Lung (tissue), 5 donors: ENCODE measurements around the gene ADAMTS12. TPM values are rescaled to one million over a fixed set of nuclear protein-coding genes. Genes with fewer than 3 reads are reported as not detected.

Experiments
- polyA plus RNA-seq, 2 donors: library from polyadenylated mRNA; stranded (reverse); fragments of 200-250 nt; gene quantifications; one replicate each; pipeline ENCODE4 v1.2.1, GENCODE V29; 2013
- small RNA-seq: library from RNA; depleted of rRNA; stranded (forward); fragments of <200 nt; gene quantifications from one replicate; pipeline ENCODE3, GENCODE V24; 2014; ENCODE audit warnings: low replicate concordance
- total RNA-seq, 2 donors: library from RNA; depleted of rRNA in 1 of 2; stranded (reverse); fragments of >200 nt in 1 of 2; gene quantifications; one replicate each; pipeline ENCODE4 v1.2.1, GENCODE V29; 2014 to 2021
- donor health status: Bipolar disorder and iron deficiency.
- donor health status: healthy.
- donor health status: DM: yes; HTN: yes; CAD: no.

ADAMTS12 gene
- total and polyA plus RNA-seq, 4 donors: 1.3 to 55.1 (median 4.3) TPM

Small RNA genes lying within 50 kb of the gene (small RNA-seq; reads per million reads assigned to genes)
- not detected for gene RNU6-923P

Other genes starting within 250 kb of the ADAMTS12 start
- under 1 TPM in 1 of 2 donors, not detected in 1; 0.26 TPM for gene RXFP3, start 44.4 kb upstream of the ADAMTS12 start, total RNA-seq
- gene RXFP3, start 44.4 kb upstream of the ADAMTS12 start, polyA plus RNA-seq: not detected
- under 1 TPM in 1 of 2 donors, not detected in 1; 0.40 TPM for gene SLC45A2, start 92.7 kb upstream of the ADAMTS12 start, total RNA-seq
- under 1 TPM in 1 of 2 donors, not detected in 1; 0.03 TPM for gene SLC45A2, start 92.7 kb upstream of the ADAMTS12 start, polyA plus RNA-seq
- gene AMACR, start 116.1 kb upstream of the ADAMTS12 start, total RNA-seq: 10 to 100 TPM in 1 of 2 donors, 1 to 10 TPM in 1; 9.0 to 16.1 TPM
- 1 to 10 TPM; 5.9 to 7.4 TPM for gene AMACR, start 116.1 kb upstream of the ADAMTS12 start, polyA plus RNA-seq
- 10 to 100 TPM in 1 of 2 donors, 1 to 10 TPM in 1; 2.7 to 20.3 TPM for gene C1QTNF3, start 151.2 kb upstream of the ADAMTS12 start, total RNA-seq
- gene C1QTNF3, start 151.2 kb upstream of the ADAMTS12 start, polyA plus RNA-seq: 1 to 10 TPM in 1 of 2 donors, under 1 TPM in 1; 0.92 to 5.1 TPM